LNCAP (cell line): ENCODE measurements around the gene SCLY.

ENCODE experiments used
- TF ChIP-seq, protein P1 (sequence below): fragments of 450-650 bp; IDR thresholded peaks from 2 replicates; pipeline ENCODE4 v1.5.1; 2017; ENCODE audit warnings: mild to moderate bottlenecking

The SCLY gene

DNA sequence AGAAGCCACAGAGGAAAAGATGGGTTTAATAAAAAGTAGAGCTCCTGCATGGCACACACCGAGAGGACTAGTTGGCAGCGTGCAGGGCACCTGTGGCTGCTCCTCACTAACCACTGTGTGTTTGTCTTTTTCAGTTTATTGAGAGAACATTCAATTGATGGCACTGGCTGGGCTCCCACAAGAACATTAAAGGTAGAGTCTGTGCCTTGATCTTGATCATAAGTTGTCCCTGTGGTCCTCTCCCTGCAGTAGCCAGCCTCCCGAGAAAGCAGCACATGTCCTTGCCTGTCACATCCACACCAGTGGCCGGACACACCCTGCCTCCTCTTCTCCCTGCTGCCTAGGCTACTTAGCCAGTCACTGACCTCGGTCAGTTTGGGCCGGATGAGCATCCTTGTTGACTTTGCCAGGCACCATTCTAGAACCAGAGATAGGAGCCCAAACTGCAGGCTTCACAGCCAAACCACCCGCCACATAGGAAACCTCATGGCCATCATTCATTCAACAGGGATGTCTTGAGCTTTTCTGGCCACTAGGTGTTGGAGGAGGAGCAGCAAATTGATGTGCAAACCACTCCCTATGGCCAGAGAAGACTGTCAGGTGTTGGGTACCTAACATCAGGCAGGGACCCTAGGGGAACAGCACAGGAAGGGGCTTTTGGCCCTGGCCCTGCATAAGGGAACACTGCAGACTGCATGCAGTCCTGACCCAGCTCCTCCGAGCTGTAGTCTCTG lies 30.2 kb upstream of the SCLY start:
- TF ChIP-seq, protein P1, sequence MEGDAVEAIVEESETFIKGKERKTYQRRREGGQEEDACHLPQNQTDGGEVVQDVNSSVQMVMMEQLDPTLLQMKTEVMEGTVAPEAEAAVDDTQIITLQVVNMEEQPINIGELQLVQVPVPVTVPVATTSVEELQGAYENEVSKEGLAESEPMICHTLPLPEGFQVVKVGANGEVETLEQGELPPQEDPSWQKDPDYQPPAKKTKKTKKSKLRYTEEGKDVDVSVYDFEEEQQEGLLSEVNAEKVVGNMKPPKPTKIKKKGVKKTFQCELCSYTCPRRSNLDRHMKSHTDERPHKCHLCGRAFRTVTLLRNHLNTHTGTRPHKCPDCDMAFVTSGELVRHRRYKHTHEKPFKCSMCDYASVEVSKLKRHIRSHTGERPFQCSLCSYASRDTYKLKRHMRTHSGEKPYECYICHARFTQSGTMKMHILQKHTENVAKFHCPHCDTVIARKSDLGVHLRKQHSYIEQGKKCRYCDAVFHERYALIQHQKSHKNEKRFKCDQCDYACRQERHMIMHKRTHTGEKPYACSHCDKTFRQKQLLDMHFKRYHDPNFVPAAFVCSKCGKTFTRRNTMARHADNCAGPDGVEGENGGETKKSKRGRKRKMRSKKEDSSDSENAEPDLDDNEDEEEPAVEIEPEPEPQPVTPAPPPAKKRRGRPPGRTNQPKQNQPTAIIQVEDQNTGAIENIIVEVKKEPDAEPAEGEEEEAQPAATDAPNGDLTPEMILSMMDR = no peak

DNA sequence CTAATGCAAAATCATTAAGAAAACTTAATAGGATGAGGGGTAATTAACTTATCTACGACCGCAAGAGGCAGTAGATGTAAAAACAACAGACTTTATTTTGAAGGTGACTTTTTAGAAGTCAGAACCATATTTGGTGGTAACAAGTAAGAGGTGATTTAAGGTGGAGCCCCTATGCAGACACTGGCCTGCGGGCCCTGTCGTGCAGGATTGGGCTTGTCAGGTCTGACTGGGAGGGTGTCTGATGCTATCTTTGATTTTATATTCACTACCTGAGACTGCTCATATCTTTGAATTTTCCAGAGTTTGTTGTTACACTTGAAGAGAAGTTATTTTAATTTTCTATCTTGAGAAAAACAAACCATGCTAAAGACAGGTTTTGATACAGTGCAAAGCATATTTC lies 29.1 kb upstream of the SCLY start:
- TF ChIP-seq, protein P1 = no peak

DNA sequence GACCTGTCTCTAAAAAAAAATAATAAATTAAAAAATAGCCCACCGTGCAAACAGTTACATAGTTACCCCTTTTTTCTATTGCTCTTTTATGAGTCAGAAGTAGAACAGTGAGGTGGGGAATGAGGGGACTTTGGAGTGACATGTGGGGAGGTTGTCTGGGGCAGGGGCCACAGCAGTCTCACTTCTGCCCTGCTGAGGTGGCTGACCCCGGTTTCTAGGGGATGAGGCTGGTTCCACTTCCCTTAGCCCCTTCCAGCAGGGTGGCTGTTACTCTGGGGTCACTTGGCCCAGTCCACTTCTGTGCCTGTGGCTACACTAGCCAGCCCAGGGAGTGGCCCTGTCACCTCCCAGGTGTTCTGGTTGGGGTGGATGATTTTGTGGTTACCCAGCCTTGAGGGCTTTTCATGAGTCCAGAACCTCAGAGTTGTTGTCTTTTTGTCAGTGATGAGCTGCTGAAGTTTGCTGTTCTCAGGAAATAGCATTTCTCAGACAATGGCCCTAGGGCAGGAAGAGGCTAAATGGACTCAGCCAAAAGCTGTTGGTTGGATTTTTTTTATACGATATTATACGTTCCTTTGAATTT lies 28.0 kb upstream of the SCLY start:
- TF ChIP-seq, protein P1 = no peak

DNA sequence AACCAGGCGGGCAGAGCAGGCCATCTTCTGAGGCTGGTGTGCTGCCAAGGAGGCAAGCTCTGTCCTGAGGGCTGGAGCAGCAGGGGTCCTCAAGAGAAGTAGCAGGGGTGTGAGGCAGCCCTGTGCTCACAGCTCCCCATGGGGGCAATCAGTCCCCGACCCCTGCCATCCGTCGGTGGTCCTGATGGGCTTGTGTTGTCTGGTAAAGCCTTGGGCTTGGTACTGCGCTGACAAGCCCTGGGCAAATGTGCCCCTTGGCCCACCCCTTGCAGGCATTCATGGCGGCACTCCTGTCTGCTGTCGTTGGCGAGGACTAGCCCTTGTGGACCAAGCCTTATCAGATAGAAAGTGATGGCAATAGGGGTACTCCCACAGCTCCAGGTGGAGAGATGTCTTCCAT lies 22.6 kb upstream of the SCLY start:
- TF ChIP-seq, protein P1 = no peak

DNA sequence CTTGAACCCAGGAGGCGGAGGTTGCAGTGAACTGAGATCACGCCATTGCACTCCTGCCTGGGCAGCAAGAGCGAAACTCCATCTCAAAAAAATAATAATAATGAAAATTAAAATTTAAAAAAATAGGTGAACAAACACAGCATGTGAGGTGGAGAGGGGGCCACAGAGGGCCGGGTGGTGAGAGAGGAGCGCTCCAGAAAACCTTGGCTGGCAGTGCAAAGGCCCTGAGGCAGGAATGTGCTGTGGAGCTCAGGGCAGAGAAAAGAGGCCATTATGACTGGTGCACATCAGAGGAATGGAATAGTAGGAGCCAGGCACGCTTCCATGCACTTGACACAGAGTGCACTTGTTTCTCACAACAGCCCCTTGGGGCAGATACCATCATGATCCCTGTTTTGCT lies 21.6 kb upstream of the SCLY start:
- TF ChIP-seq, protein P1 = no peak

DNA sequence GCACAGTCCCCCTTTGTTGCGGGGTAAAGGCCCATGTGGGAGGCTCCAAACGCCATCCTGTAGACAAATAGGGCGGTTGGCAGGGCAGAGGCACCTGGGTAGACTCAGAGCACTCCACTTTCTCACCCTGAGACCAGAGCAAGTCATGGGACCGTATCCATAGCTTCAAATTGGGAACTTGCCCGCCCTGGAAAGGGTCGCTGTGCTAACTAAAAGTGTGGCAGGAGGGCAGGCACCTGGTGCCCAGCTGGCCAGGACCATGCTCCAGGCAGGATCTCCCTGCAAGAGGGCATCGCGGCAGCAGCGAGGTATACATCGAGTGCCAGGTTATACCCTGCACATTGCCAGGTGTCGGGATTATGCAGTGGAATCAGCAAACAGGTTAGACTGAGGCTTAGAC lies 20.8 kb upstream of the SCLY start:
- TF ChIP-seq, protein P1 = no peak

DNA sequence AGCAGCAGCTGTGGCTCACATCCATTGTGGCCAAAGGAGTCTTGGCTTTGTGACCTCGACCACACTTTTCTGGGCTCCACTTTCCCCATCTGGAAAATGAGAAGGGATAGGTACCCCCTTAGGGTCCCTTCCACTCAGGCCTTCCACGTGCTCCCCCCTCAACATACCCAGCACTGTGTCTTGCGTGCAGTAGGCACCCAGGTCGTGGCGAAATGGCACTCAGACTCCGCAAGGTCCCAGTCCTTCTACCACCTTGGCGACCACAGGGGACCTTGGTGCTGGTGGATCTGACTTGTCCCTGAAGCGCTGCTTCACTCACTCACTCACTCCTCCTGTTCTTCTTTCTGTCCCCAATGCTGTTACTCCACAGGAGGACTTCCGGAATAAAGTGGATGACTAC lies 19.9 kb upstream of the SCLY start:
- TF ChIP-seq, protein P1 = no peak
